K562 (cell line): Measurements from ENCODE around the gene UBASH3A. TPM values are rescaled to one million over a fixed set of nuclear protein-coding genes. Genes with fewer than 3 reads are reported as not detected.

ENCODE experiments used
- BRF1 ChIP-seq: IDR thresholded peaks from 3 replicates; pipeline ENCODE4 v1.6.1; 2011; ENCODE audit warnings: borderline replicate concordance, mild to moderate bottlenecking; ENCODE audit not compliant: insufficient read length; ENCODE audit errors: extremely low read depth
- CBFA2T3 ChIP-seq: fragments of 450-650 bp; IDR thresholded peaks from 2 replicates; pipeline ENCODE4 v1.6.1; 2017
- FOSL1 ChIP-seq: fragments of 200-800 bp; sonication (Bioruptor generic); conservative IDR thresholded peaks from 2 replicates; pipeline ENCODE4 v1.6.1; 2016; ENCODE audit warnings: missing genetic modification characterization, missing compliant biosample characterization
- HDAC1 ChIP-seq, 2 experiments: fragments of 450-650 bp; IDR thresholded peaks; 2 replicates each; pipeline ENCODE4 v1.6.1; 2016 to 2017; ENCODE audit warnings: inconsistent platforms in 1 of 2, mild to moderate bottlenecking in 1 of 2, moderate library complexity in 1 of 2
- HNRNPUL1 ChIP-seq: fragments of 200-400 bp; formaldehyde crosslinking; IDR thresholded peaks from 2 replicates; pipeline ENCODE4 v1.6.1; 2017; ENCODE audit warnings: low read length
- JUND ChIP-seq, 2 experiments: IDR thresholded peaks; 2 replicates in 1 of 2; 3 replicates in 1 of 2; pipeline ENCODE4 v1.6.1; 2011; ENCODE audit warnings: borderline replicate concordance in 2 of 2, low read depth in 2 of 2, low read length in 2 of 2, improper control_type of control experiment in 1 of 2, missing biosample characterization in 1 of 2, missing genetic modification characterization in 1 of 2, missing genetic modification reagents in 1 of 2
- KDM1A ChIP-seq, 2 experiments: fragments of 450-650 bp; IDR thresholded peaks; 2 replicates each; pipeline ENCODE4 v1.6.1; 2016; ENCODE audit warnings: mild to moderate bottlenecking in 2 of 2
- KHSRP ChIP-seq: fragments of 450-650 bp; IDR thresholded peaks from 2 replicates; pipeline ENCODE4 v1.6.1; 2017
- KLF16 ChIP-seq: IDR thresholded peaks from 2 replicates; pipeline ENCODE4 v1.6.1; 2016; ENCODE audit warnings: antibody characterized with exemption
- MECOM ChIP-seq: fragments of 250-450 bp; sonication (Bioruptor Pico); IDR thresholded peaks from 2 replicates; pipeline ENCODE4 v1.8.0; 2022; ENCODE audit warnings: inconsistent platforms
- MXI1 ChIP-seq: IDR thresholded peaks from 2 replicates; pipeline ENCODE4 v1.6.1; 2011; ENCODE audit warnings: low read depth, mild to moderate bottlenecking, improper control_type of control experiment, low read length
- NCOA6 ChIP-seq: fragments of 450-650 bp; IDR thresholded peaks from 2 replicates; pipeline ENCODE4 v1.6.1; 2017; ENCODE audit warnings: mild to moderate bottlenecking
- NR2C2 ChIP-seq, 2 experiments: fragments of 200-800 bp in 1 of 2; sonication (Bioruptor generic) in 1 of 2; sonication (generic) in 1 of 2; formaldehyde crosslinking in 1 of 2; IDR thresholded peaks; 2 replicates each; pipeline versions ENCODE4 v1.6.1 to v1.8.0; 2016 to 2022; ENCODE audit warnings: mild to moderate bottlenecking in 1 of 2, missing compliant biosample characterization in 1 of 2, missing genetic modification characterization in 1 of 2, missing genetic modification reagents in 1 of 2
- RNF2 ChIP-seq: sonication (generic); IDR thresholded peaks from 2 replicates; pipeline ENCODE4 v1.6.1; 2016
- SAFB2 ChIP-seq: fragments of 200-400 bp; formaldehyde crosslinking; IDR thresholded peaks from 2 replicates; pipeline ENCODE4 v1.6.1; 2018; ENCODE audit warnings: borderline replicate concordance, low read length, low read depth, moderate library complexity; ENCODE audit not compliant: severe bottlenecking
- TOE1 ChIP-seq, 2 experiments: fragments of 450-650 bp in 1 of 2; sonication (generic) in 1 of 2; formaldehyde crosslinking in 1 of 2; IDR thresholded peaks; 2 replicates each; pipeline versions ENCODE4 v1.7.1 to v1.8.0; 2016 to 2022; ENCODE audit warnings: borderline replicate concordance in 2 of 2, mild to moderate bottlenecking in 2 of 2, antibody characterized with exemption in 1 of 2, inconsistent platforms in 1 of 2, low read depth in 1 of 2, missing genetic modification reagents in 1 of 2, moderate library complexity in 1 of 2
- TSC22D4 ChIP-seq: fragments of 450-650 bp; IDR thresholded peaks from 2 replicates; pipeline ENCODE4 v1.6.1; 2016; ENCODE audit warnings: missing genetic modification characterization, missing biosample characterization, control low read depth
- ZNF165 ChIP-seq: fragments of 250-450 bp; sonication (Bioruptor Pico); IDR thresholded peaks from 2 replicates; pipeline ENCODE4 v1.4.0; 2020; ENCODE audit warnings: borderline replicate concordance
- ZNF551 ChIP-seq: fragments of 250-450 bp; sonication (Bioruptor Pico); IDR thresholded peaks from 2 replicates; pipeline ENCODE4 v1.5.0; 2021; ENCODE audit warnings: mild to moderate bottlenecking, moderate library complexity
- ZNF668 ChIP-seq: fragments of 250-450 bp; sonication (Bioruptor Pico); IDR thresholded peaks from 2 replicates; pipeline ENCODE4 v1.8.0; 2022; ENCODE audit warnings: mild to moderate bottlenecking, inconsistent platforms
- ZNF707 ChIP-seq: fragments of 250-450 bp; sonication (Bioruptor Pico); conservative IDR thresholded peaks from 2 replicates; pipeline ENCODE4 v1.8.0; 2022; ENCODE audit warnings: inconsistent platforms, mild to moderate bottlenecking, moderate library complexity
- ZNF79 ChIP-seq: fragments of 250-450 bp; sonication (Bioruptor Pico); IDR thresholded peaks from 2 replicates; pipeline ENCODE4 v1.4.0; 2020; ENCODE audit warnings: low read depth, mild to moderate bottlenecking, moderate library complexity
- polyA plus RNA-seq, 8 experiments: library from polyadenylated mRNA; depleted of rRNA in 4 of 8; stranded (reverse) in 5 of 8; unstranded in 3 of 8; fragments of >200 nt; fragmentation: Nextera tagmentation in 2 of 8; fragmentation: Illumina TruSeq in 1 of 8; extraction: Ambion mirVana in 2 of 8; extraction: Trizol in 1 of 8; gene quantifications; 2 replicates each; pipeline versions ENCODE4 v1.2.1 to v1.2.3, GENCODE V29; 2011 to 2014; ENCODE audit warnings: inconsistent platforms in 1 of 8, missing spikeins in 1 of 8
- total RNA-seq, 7 experiments: library from RNA; depleted of rRNA in 6 of 7; stranded (reverse); fragments of >200 nt in 6 of 7; fragmentation: Illumina TruSeq in 2 of 7; extraction: Trizol in 2 of 7; gene quantifications; 2 replicates each; pipeline versions ENCODE4 v1.2.1 to v1.2.3, GENCODE V29; 2011 to 2021; ENCODE audit warnings: low replicate concordance in 1 of 7
- TF ChIP-seq, protein P1 (sequence below): fragments of 250-450 bp; sonication (Bioruptor Pico); IDR thresholded peaks from 2 replicates; pipeline ENCODE4 v1.8.0; 2022; ENCODE audit warnings: moderate library complexity, mild to moderate bottlenecking, inconsistent platforms
- TF ChIP-seq, protein P2 (sequence below): sonication (generic); formaldehyde crosslinking; IDR thresholded peaks from 2 replicates; pipeline ENCODE4 v1.8.0; 2022; ENCODE audit warnings: missing genetic modification reagents, mild to moderate bottlenecking, moderate library complexity, borderline replicate concordance
- TF ChIP-seq, protein P3 (sequence below): fragments of 450-650 bp; conservative IDR thresholded peaks from 2 replicates; pipeline ENCODE4 v1.6.1; 2016; ENCODE audit warnings: missing genetic modification characterization, low read depth, mild to moderate bottlenecking, control low read depth, missing compliant biosample characterization

UBASH3A gene
- total and polyA plus RNA-seq, 9 of the 15 experiments (the other 6 are each of a cell fraction or from before 2014, with no cell fraction given): 0.23 to 1.8 (median 1.1) TPM

DNA sequence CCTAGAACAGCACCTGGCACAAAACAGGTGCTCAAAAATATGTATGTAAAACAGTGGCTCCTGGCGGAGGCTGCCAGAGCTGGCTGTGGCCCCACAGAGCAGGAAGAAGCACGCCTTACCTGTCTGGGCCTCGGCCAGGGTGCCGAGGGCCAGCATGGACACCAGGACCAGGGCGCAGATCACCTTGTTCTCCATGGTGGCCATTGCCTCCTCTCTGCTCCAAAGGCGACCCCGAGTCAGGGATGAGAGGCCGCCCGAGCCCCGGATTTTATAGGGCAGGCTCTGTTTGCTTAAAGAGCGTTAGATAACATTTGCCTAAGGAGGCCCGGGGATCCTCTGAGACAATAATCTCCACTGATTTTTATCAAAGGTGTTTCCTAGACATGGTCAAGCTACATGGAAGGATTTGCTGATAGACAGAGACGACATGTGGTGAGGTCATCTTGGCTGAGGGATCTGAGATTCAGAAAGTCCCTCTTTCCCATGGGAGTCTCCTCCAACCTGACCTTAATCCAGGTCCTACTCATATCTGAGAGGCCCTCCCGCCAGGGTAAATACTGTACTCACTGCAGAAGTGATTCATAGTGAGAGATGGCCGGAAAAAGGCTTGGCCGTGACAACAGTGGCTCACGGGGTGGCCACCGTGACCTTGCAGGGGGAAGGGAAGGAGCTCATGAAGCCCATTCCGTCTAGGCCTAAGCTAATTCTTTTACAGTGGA, 37.3 kb upstream of the UBASH3A start, which contains the start of gene TFF1 (continued):
- no peak for TF ChIP-seq ZNF79 (CRISPR knock-in tag)
- no peak for TF ChIP-seq TSC22D4
- no peak for TF ChIP-seq NR2C2 (CRISPR knock-in tag; IDR thresholded peaks at IDR 0.05)
- TF ChIP-seq NR2C2 (tag; IDR thresholded peaks at IDR 0.05): peak; percentile 31; the same call in 1 of the 2 replicates
- TF ChIP-seq, protein P1, sequence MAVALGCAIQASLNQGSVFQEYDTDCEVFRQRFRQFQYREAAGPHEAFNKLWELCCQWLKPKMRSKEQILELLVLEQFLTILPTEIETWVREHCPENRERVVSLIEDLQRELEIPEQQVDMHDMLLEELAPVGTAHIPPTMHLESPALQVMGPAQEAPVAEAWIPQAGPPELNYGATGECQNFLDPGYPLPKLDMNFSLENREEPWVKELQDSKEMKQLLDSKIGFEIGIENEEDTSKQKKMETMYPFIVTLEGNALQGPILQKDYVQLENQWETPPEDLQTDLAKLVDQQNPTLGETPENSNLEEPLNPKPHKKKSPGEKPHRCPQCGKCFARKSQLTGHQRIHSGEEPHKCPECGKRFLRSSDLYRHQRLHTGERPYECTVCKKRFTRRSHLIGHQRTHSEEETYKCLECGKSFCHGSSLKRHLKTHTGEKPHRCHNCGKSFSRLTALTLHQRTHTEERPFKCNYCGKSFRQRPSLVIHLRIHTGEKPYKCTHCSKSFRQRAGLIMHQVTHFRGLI: no peak
- TF ChIP-seq MECOM (CRISPR knock-in tag): no peak
- TF ChIP-seq HDAC1 (IDR thresholded peaks at IDR 0.05): 0 out of 4 replicates have a peak, but pooled peaks of 1 of the 2 experiments have one; percentile 16
- peak; percentile 49; the same call in 1 of the 2 replicates for TF ChIP-seq FOSL1 (tag)
- TF ChIP-seq ZNF668 (CRISPR knock-in tag): no peak
- no peak for TF ChIP-seq ZNF165
- TF ChIP-seq KDM1A (IDR thresholded peaks at IDR 0.05): peak in 1 of 2 experiments; percentile 51; a peak in 1 of 4 replicates
- no peak for TF ChIP-seq BRF1
- no peak for TF ChIP-seq ZNF707 (CRISPR knock-in tag)
- TF ChIP-seq JUND (IDR thresholded peaks at IDR 0.05; ENCODE audit: borderline replicate concordance, low read depth, low read length): peak; percentile 59
- no peak; the same call in 2 of the 3 replicates for TF ChIP-seq JUND (tag; IDR thresholded peaks at IDR 0.05; ENCODE audit: borderline replicate concordance, low read depth, low read length)
- TF ChIP-seq, protein P2, sequence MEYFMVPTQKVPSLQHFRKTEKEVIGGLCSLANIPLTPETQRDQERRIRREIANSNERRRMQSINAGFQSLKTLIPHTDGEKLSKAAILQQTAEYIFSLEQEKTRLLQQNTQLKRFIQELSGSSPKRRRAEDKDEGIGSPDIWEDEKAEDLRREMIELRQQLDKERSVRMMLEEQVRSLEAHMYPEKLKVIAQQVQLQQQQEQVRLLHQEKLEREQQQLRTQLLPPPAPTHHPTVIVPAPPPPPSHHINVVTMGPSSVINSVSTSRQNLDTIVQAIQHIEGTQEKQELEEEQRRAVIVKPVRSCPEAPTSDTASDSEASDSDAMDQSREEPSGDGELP (CRISPR knock-in tag): no peak
- TF ChIP-seq SAFB2: no peak
- no peak for TF ChIP-seq KHSRP
- no peak for TF ChIP-seq RNF2
- TF ChIP-seq KLF16: no peak
- no peak for TF ChIP-seq ZNF551
- no peak for TF ChIP-seq NCOA6
- no peak for TF ChIP-seq HNRNPUL1
- TF ChIP-seq CBFA2T3: no peak
- no peak for TF ChIP-seq MXI1
- TF ChIP-seq, protein P3, sequence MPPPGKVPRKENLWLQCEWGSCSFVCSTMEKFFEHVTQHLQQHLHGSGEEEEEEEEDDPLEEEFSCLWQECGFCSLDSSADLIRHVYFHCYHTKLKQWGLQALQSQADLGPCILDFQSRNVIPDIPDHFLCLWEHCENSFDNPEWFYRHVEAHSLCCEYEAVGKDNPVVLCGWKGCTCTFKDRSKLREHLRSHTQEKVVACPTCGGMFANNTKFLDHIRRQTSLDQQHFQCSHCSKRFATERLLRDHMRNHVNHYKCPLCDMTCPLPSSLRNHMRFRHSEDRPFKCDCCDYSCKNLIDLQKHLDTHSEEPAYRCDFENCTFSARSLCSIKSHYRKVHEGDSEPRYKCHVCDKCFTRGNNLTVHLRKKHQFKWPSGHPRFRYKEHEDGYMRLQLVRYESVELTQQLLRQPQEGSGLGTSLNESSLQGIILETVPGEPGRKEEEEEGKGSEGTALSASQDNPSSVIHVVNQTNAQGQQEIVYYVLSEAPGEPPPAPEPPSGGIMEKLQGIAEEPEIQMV (tag): no peak
- TF ChIP-seq TOE1 (IDR thresholded peaks at IDR 0.05; ENCODE audit: borderline replicate concordance): no peak
- TF ChIP-seq TOE1 (CRISPR knock-in tag; IDR thresholded peaks at IDR 0.05; ENCODE audit: borderline replicate concordance, low read depth): no peak
